Measurements from ENCODE around the gene THEM4. TPM values are rescaled to one million over a fixed set of nuclear protein-coding genes. Genes with fewer than 3 reads are reported as not detected.

THEM4 gene
- total and polyA plus RNA-seq, 3 experiments from 2014 or later: 31.4 to 77.0 (median 31.7) TPM

GRCh38 chr1:151947140-151947539 is 37.8 kb upstream of the THEM4 start:
- no peak for DNase-seq
- Histone ChIP-seq H3K9me3 (ENCODE audit: low read length) (no peaks in the 10 kb centered on the region), H3K4me3 (ENCODE audit: low read length) (no peak overlapping the region), H3K27me3 (ENCODE audit: insufficient read depth, low read length, poor library complexity, severe bottlenecking) (no peaks in the 10 kb centered on the region), H3K27ac (ENCODE audit: low read depth, low read length) (no peak overlapping the region), H3K4me1 (ENCODE audit: insufficient read depth, low read length) (peaks cover 26% of the 10 kb centered on the region), H3K36me3 (ENCODE audit: insufficient read depth, low read length) (no peaks in the 10 kb centered on the region)
- H3K9me3 Mint-ChIP-seq: no peaks in the 10 kb centered on the region
- no peaks in the 10 kb centered on the region for H3K27me3 Mint-ChIP-seq
- peak overlapping the region; percentile 90 to 99 (median 94) for H3K27ac Mint-ChIP-seq
- H3K4me3 Mint-ChIP-seq: no peak overlapping the region
- H3K36me3 Mint-ChIP-seq: no peaks in the 10 kb centered on the region
- POLR2A ChIA-PET: no interaction called here
- CTCF ChIA-PET: interaction anchor here (2.7 kb wide), 1 partner anchor 54 kb away, joined by 13 read pairs; no protein-coding TSS in a partner anchor
- peaks cover 36 to 40% (median 39%) of the 10 kb centered on the region in 3 donors for H3K4me1 Mint-ChIP-seq

GRCh38 chr1:151945725-151946722 is 36.7 kb upstream of the THEM4 start:
- DNase-seq: peak; percentile 39 to 96 (median 85)
- ChIA-PET CTCF (interaction anchor here (1.3 to 2.7 kb wide), 4 partner anchors 22 to 55 kb away, joined by 3 to 13 read pairs (median 4); no protein-coding TSS in a partner anchor), POLR2A (no interaction called here)
- H3K27ac Mint-ChIP-seq: peak overlapping the region; percentile 90 to 99 (median 94)
- no peaks in the 10 kb centered on the region for H3K9me3 ChIP-seq (ENCODE audit: low read length)
- H3K4me1 Mint-ChIP-seq: peaks cover 43 to 49% (median 44%) of the 10 kb centered on the region in 3 donors
- H3K4me1 ChIP-seq (ENCODE audit: insufficient read depth, low read length): peaks cover 26% of the 10 kb centered on the region
- H3K27me3 Mint-ChIP-seq: no peaks in the 10 kb centered on the region
- no peaks in the 10 kb centered on the region for H3K36me3 Mint-ChIP-seq
- peak overlapping the region; percentile 4 for H3K4me3 ChIP-seq (ENCODE audit: low read length)
- H3K4me3 Mint-ChIP-seq: peak overlapping the region; percentile 19 to 75 (median 57)
- peak overlapping the region; percentile 84 for H3K27ac ChIP-seq (ENCODE audit: low read depth, low read length)
- no peaks in the 10 kb centered on the region for H3K36me3 ChIP-seq (ENCODE audit: insufficient read depth, low read length)
- no peaks in the 10 kb centered on the region for H3K9me3 Mint-ChIP-seq
- no peaks in the 10 kb centered on the region for H3K27me3 ChIP-seq (ENCODE audit: insufficient read depth, low read length, poor library complexity, severe bottlenecking)

GRCh38 chr1:151944857-151945575 is 35.7 kb upstream of the THEM4 start:
- no peaks in the 10 kb centered on the region for H3K36me3 Mint-ChIP-seq
- Histone ChIP-seq H3K4me1 (ENCODE audit: insufficient read depth, low read length) (peaks cover 26% of the 10 kb centered on the region), H3K36me3 (ENCODE audit: insufficient read depth, low read length) (no peaks in the 10 kb centered on the region), H3K27ac (ENCODE audit: low read depth, low read length) (peak overlapping the region; percentile 84), H3K9me3 (ENCODE audit: low read length) (no peaks in the 10 kb centered on the region), H3K27me3 (ENCODE audit: insufficient read depth, low read length, poor library complexity, severe bottlenecking) (no peaks in the 10 kb centered on the region), H3K4me3 (ENCODE audit: low read length) (no peak overlapping the region)
- peaks cover 43 to 55% (median 45%) of the 10 kb centered on the region in 3 donors for H3K4me1 Mint-ChIP-seq
- ChIA-PET POLR2A (interaction anchor here (0.5 kb wide), 1 partner anchor 18 kb away, joined by 4 read pairs; no protein-coding TSS in a partner anchor), CTCF (interaction anchor here (1.3 to 2.7 kb wide), 4 partner anchors 23 to 56 kb away, joined by 3 to 13 read pairs (median 4); no protein-coding TSS in a partner anchor)
- H3K4me3 Mint-ChIP-seq: peak overlapping the region in 6 of 7 donors; percentile 38 to 75 (median 60)
- H3K27ac Mint-ChIP-seq: peak overlapping the region; percentile 90 to 99 (median 94)
- no peak for DNase-seq
- H3K27me3 Mint-ChIP-seq: no peaks in the 10 kb centered on the region
- H3K9me3 Mint-ChIP-seq: no peaks in the 10 kb centered on the region

GRCh38 chr1:151944126-151944856 is 35.0 kb upstream of the THEM4 start:
- H3K4me1 ChIP-seq (ENCODE audit: insufficient read depth, low read length): peaks cover 26% of the 10 kb centered on the region
- no peak overlapping the region for H3K4me3 ChIP-seq (ENCODE audit: low read length)
- ChIA-PET CTCF (interaction anchor here (0.7 to 2.7 kb wide), 4 partner anchors 23 to 57 kb away, joined by 3 to 13 read pairs (median 4); no protein-coding TSS in a partner anchor), POLR2A (interaction anchor here (0.5 kb wide), 1 partner anchor 18 kb away, joined by 4 read pairs; no protein-coding TSS in a partner anchor)
- DNase-seq: no peak
- H3K27me3 ChIP-seq (ENCODE audit: insufficient read depth, low read length, poor library complexity, severe bottlenecking): no peaks in the 10 kb centered on the region
- H3K36me3 ChIP-seq (ENCODE audit: insufficient read depth, low read length): no peaks in the 10 kb centered on the region
- Mint-ChIP-seq H3K27me3 (no peaks in the 10 kb centered on the region), H3K36me3 (no peaks in the 10 kb centered on the region), H3K4me3 (peak overlapping the region in 3 of 7 donors; percentile 2 to 62 (median 49)), H3K4me1 (peaks cover 43 to 55% (median 45%) of the 10 kb centered on the region in 3 donors), H3K9me3 (no peaks in the 10 kb centered on the region), H3K27ac (peak overlapping the region; percentile 90 to 99 (median 94))
- H3K9me3 ChIP-seq (ENCODE audit: low read length): no peaks in the 10 kb centered on the region
- H3K27ac ChIP-seq (ENCODE audit: low read depth, low read length): peak overlapping the region; percentile 84

GRCh38 chr1:151943591-151943990 is 34.3 kb upstream of the THEM4 start:
- POLR2A ChIA-PET: no interaction called here
- peak overlapping the region in 6 of 8 donors; percentile 90 to 97 (median 94) for H3K27ac Mint-ChIP-seq
- no peak overlapping the region for H3K27ac ChIP-seq (ENCODE audit: low read depth, low read length)
- H3K27me3 ChIP-seq (ENCODE audit: insufficient read depth, low read length, poor library complexity, severe bottlenecking): no peaks in the 10 kb centered on the region
- H3K9me3 ChIP-seq (ENCODE audit: low read length): no peaks in the 10 kb centered on the region
- no peak for DNase-seq
- no peaks in the 10 kb centered on the region for H3K36me3 Mint-ChIP-seq
- no peaks in the 10 kb centered on the region for H3K36me3 ChIP-seq (ENCODE audit: insufficient read depth, low read length)
- CTCF ChIA-PET: interaction anchor here (11.7 kb wide), 1 partner anchor 57 kb away, joined by 153 read pairs; no protein-coding TSS in a partner anchor
- peaks cover 26% of the 10 kb centered on the region for H3K4me1 ChIP-seq (ENCODE audit: insufficient read depth, low read length)
- H3K27me3 Mint-ChIP-seq: no peaks in the 10 kb centered on the region
- H3K4me1 Mint-ChIP-seq: peaks cover 43 to 55% (median 45%) of the 10 kb centered on the region in 3 donors
- no peak overlapping the region for H3K4me3 Mint-ChIP-seq
- H3K9me3 Mint-ChIP-seq: no peaks in the 10 kb centered on the region
- H3K4me3 ChIP-seq (ENCODE audit: low read length): no peak overlapping the region

GRCh38 chr1:151942882-151943281 is 33.6 kb upstream of the THEM4 start:
- Histone ChIP-seq H3K27me3 (ENCODE audit: insufficient read depth, low read length, poor library complexity, severe bottlenecking) (no peaks in the 10 kb centered on the region), H3K27ac (ENCODE audit: low read depth, low read length) (no peak overlapping the region), H3K4me1 (ENCODE audit: insufficient read depth, low read length) (peaks cover 26% of the 10 kb centered on the region), H3K4me3 (ENCODE audit: low read length) (no peak overlapping the region), H3K36me3 (ENCODE audit: insufficient read depth, low read length) (no peaks in the 10 kb centered on the region), H3K9me3 (ENCODE audit: low read length) (no peaks in the 10 kb centered on the region)
- Mint-ChIP-seq H3K4me1 (peaks cover 43 to 55% (median 45%) of the 10 kb centered on the region in 3 donors), H3K36me3 (no peaks in the 10 kb centered on the region), H3K27me3 (no peaks in the 10 kb centered on the region), H3K9me3 (no peaks in the 10 kb centered on the region), H3K27ac (peak overlapping the region in 7 of 8 donors; percentile 44 to 75 (median 70)), H3K4me3 (no peak overlapping the region)
- CTCF ChIA-PET: interaction anchor here (11.7 kb wide), 1 partner anchor 58 kb away, joined by 153 read pairs; no protein-coding TSS in a partner anchor
- DNase-seq: no peak
- POLR2A ChIA-PET: no interaction called here

- no peak overlapping the region for H3K27ac ChIP-seq (ENCODE audit: low read depth, low read length)
- Mint-ChIP-seq H3K36me3 (no peaks in the 10 kb centered on the region), H3K27me3 (peaks cover 0 to 1% of the 10 kb centered on the region in 2 donors), H3K27ac (peak overlapping the region in 3 of 8 donors; percentile 5 to 77 (median 46)), H3K9me3 (no peaks in the 10 kb centered on the region), H3K4me1 (peaks cover 28 to 39% (median 29%) of the 10 kb centered on the region in 3 donors), H3K4me3 (no peak overlapping the region)
- POLR2A ChIA-PET: no interaction called here
- H3K4me1 ChIP-seq (ENCODE audit: insufficient read depth, low read length): peaks cover 16% of the 10 kb centered on the region
- H3K27me3 ChIP-seq (ENCODE audit: insufficient read depth, low read length, poor library complexity, severe bottlenecking): no peaks in the 10 kb centered on the region
- CTCF ChIA-PET: interaction anchor here (2.9 to 11.7 kb wide), 2 partner anchors 27 to 60 kb away, joined by 12 to 153 read pairs; no protein-coding TSS in a partner anchor
- H3K4me3 ChIP-seq (ENCODE audit: low read length): no peak overlapping the region
- no peaks in the 10 kb centered on the region for H3K9me3 ChIP-seq (ENCODE audit: low read length)
- no peaks in the 10 kb centered on the region for H3K36me3 ChIP-seq (ENCODE audit: insufficient read depth, low read length)
- DNase-seq: no peak
These were observed 31.2 kb upstream of the THEM4 start for GRCh38 chr1:151940541-151940940.
